ENCODE results near the gene TBCCD1.
"Not testable (repeated sequence)": the region's sequence is repeated elsewhere in the genome, so short reads cannot be mapped to it uniquely, and the experiment has no call there.

TBCCD1 gene

GRCh38 chr3:186587183-186587582 lies 20.0 kb upstream of the TBCCD1 start:
- Histone ChIP-seq H3K4me1 (no peaks in the 10 kb centered on the region), H3K9ac (no peak overlapping the region), H3K27ac (no peak overlapping the region), H3K4me2 (no peak overlapping the region), H3K4me3 (no peak overlapping the region), H3K27me3 (no peaks in the 10 kb centered on the region), H4K20me1 (peaks cover 0 to 21% (median 0%) of the 10 kb centered on the region in 11 experiments; a peak in 2 of 22 replicates), H3K36me3 (peaks cover 43 to 58% (median 53%) of the 10 kb centered on the region in 11 experiments), H3K9me3 (replicated peaks in 1 of 11) (no peaks in the 10 kb centered on the region)
- no peak for TF ChIP-seq Cebpa-rat (IDR thresholded peaks at IDR 0.05)

GRCh38 chr3:186586245-186586644 lies 19.1 kb upstream of the TBCCD1 start:
- H3K4me2 ChIP-seq: not testable (repeated sequence)
- H3K36me3 ChIP-seq: peaks cover 52 to 67% (median 62%) of the 10 kb centered on the region in 11 experiments

GRCh38 chr3:186583831-186584230 lies 16.7 kb upstream of the TBCCD1 start:
- Histone ChIP-seq H3K9me3 (replicated peaks in 1 of 11) (no peaks in the 10 kb centered on the region), H3K36me3 (peaks cover 76 to 92% (median 86%) of the 10 kb centered on the region in 11 experiments), H3K27me3 (no peaks in the 10 kb centered on the region), H3K4me2 (no peak overlapping the region), H3K4me3 (no peak overlapping the region), H4K20me1 (peaks cover 0 to 34% (median 4%) of the 10 kb centered on the region in 11 experiments; a peak in 7 of 22 replicates), H3K9ac (no peak overlapping the region), H3K27ac (no peak overlapping the region), H3K4me1 (0 out of 20 replicates have a peak, but pooled peaks cover 0 to under 1% (median 0%) of the 10 kb centered on the region in 10 experiments)
- TF ChIP-seq Cebpa-rat (IDR thresholded peaks at IDR 0.05): no peak

More at GRCh38 chr3:186586245-186586644, 19.1 kb upstream of the TBCCD1 start:
- not testable (repeated sequence) for H3K27ac ChIP-seq; H3K27me3 ChIP-seq; H3K4me3 ChIP-seq; H3K9me3 ChIP-seq (replicated peaks in 1 of 11); H3K4me1 ChIP-seq; H3K9ac ChIP-seq
- peaks cover 0 to 23% (median 0%) of the 10 kb centered on the region in 11 experiments; a peak in 5 of 22 replicates for H4K20me1 ChIP-seq

GRCh38 chr3:186582541-186582940 lies 15.4 kb upstream of the TBCCD1 start:
- no peak overlapping the region for H3K9ac ChIP-seq
- H3K4me2 ChIP-seq: no peak overlapping the region
- H3K9me3 ChIP-seq (replicated peaks in 1 of 11): no peaks in the 10 kb centered on the region
- no peaks in the 10 kb centered on the region for H3K27me3 ChIP-seq
- H3K4me3 ChIP-seq: no peak overlapping the region
- no peak for TF ChIP-seq Cebpa-rat (IDR thresholded peaks at IDR 0.05)
- H4K20me1 ChIP-seq: peaks cover 0 to 37% (median 4%) of the 10 kb centered on the region in 11 experiments; a peak in 7 of 22 replicates
- H3K27ac ChIP-seq: no peak overlapping the region
- peaks cover 0 to 13% (median 0%) of the 10 kb centered on the region in 10 experiments; a peak in 6 of 20 replicates for H3K4me1 ChIP-seq
- H3K36me3 ChIP-seq: peaks cover 88 to 100% (median 98%) of the 10 kb centered on the region in 11 experiments

- Histone ChIP-seq H4K20me1 (peaks cover 0 to 50% (median 14%) of the 10 kb centered on the region in 11 experiments; a peak in 11 of 22 replicates), H3K4me1 (peaks cover 0 to 29% (median 0%) of the 10 kb centered on the region in 10 experiments; a peak in 6 of 20 replicates), H3K4me3 (no peak overlapping the region), H3K9ac (no peak overlapping the region), H3K27me3 (no peaks in the 10 kb centered on the region), H3K9me3 (replicated peaks in 1 of 11) (no peaks in the 10 kb centered on the region), H3K4me2 (no peak overlapping the region), H3K36me3 (peaks cover 93 to 100% (median 100%) of the 10 kb centered on the region in 11 experiments), H3K27ac (no peak overlapping the region)
- TF ChIP-seq Cebpa-rat (IDR thresholded peaks at IDR 0.05): no peak
These were observed 13.6 kb upstream of the TBCCD1 start for GRCh38 chr3:186580785-186581184.

- peaks cover 93 to 100% (median 99%) of the 10 kb centered on the region in 11 experiments for H3K36me3 ChIP-seq
- peak overlapping the region in 3 of 11 experiments; percentile 14 to 76 (median 66); a peak in 4 of 22 replicates for H3K4me2 ChIP-seq
- no peak for TF ChIP-seq Cebpa-rat (IDR thresholded peaks at IDR 0.05)
- no peaks in the 10 kb centered on the region for H3K27me3 ChIP-seq
- H3K9ac ChIP-seq: 0 out of 22 replicates have a peak overlapping the region, but pooled peaks of 1 of the 11 experiments have one; percentile 13
- no peak overlapping the region for H3K4me3 ChIP-seq
- no peak overlapping the region for H3K27ac ChIP-seq
- H4K20me1 ChIP-seq: peaks cover 0 to 71% (median 26%) of the 10 kb centered on the region in 11 experiments; a peak in 11 of 22 replicates
- no peaks in the 10 kb centered on the region for H3K9me3 ChIP-seq (replicated peaks in 1 of 11)
- H3K4me1 ChIP-seq: peaks cover 0 to 42% (median under 1%) of the 10 kb centered on the region in 10 experiments; a peak in 9 of 20 replicates
These were observed 10.4 kb upstream of the TBCCD1 start for GRCh38 chr3:186577521-186577920.

- no peak for TF ChIP-seq Cebpa-rat (IDR thresholded peaks at IDR 0.05)
- peak overlapping the region; percentile 82 to 96 (median 91) for H3K9ac ChIP-seq
- no peaks in the 10 kb centered on the region for H3K9me3 ChIP-seq (replicated peaks in 1 of 11)
- peaks cover 44 to 48% (median 48%) of the 10 kb centered on the region in 11 experiments for H3K36me3 ChIP-seq
- peak overlapping the region in 9 of 11 experiments; percentile 81 to 96 (median 89); a peak in 12 of 22 replicates for H3K27ac ChIP-seq
- H3K27me3 ChIP-seq: no peaks in the 10 kb centered on the region
- peaks cover 34 to 61% (median 38%) of the 10 kb centered on the region in 10 experiments for H3K4me1 ChIP-seq
- peak overlapping the region; percentile 74 to 97 (median 86) for H3K4me3 ChIP-seq
- H4K20me1 ChIP-seq: peaks cover 0 to 52% (median 24%) of the 10 kb centered on the region in 11 experiments; a peak in 12 of 22 replicates
- H3K4me2 ChIP-seq: peak overlapping the region; percentile 88 to 99 (median 96)
These were observed 4.5 kb upstream of the TBCCD1 start for GRCh38 chr3:186571644-186572013.

GRCh38 chr3:186570941-186571643 lies 4.0 kb upstream of the TBCCD1 start:
- peak overlapping the region; percentile 88 to 99 (median 96) for H3K4me2 ChIP-seq
- H3K4me1 ChIP-seq: peaks cover 39 to 62% (median 43%) of the 10 kb centered on the region in 10 experiments
- no peaks in the 10 kb centered on the region for H3K27me3 ChIP-seq
- peaks cover 39 to 43% (median 43%) of the 10 kb centered on the region in 11 experiments for H3K36me3 ChIP-seq
- no peak for TF ChIP-seq Cebpa-rat (IDR thresholded peaks at IDR 0.05)
- peak overlapping the region; percentile 82 to 96 (median 91) for H3K9ac ChIP-seq
- H4K20me1 ChIP-seq: peaks cover 0 to 46% (median 23%) of the 10 kb centered on the region in 11 experiments; a peak in 12 of 22 replicates
- H3K9me3 ChIP-seq (replicated peaks in 1 of 11): no peaks in the 10 kb centered on the region
- peak overlapping the region; percentile 80 to 96 (median 89) for H3K27ac ChIP-seq
- peak overlapping the region; percentile 74 to 97 (median 86) for H3K4me3 ChIP-seq
